HG03432 (cell line): ENCODE data around the gene GTF2IRD1.

ENCODE experiments used
- ATAC-seq: cut with Tn5 transposase; IDR thresholded peaks from one replicate; pipeline ENCODE4 v1.9.1; 2021; ENCODE audit warnings: mild to moderate bottlenecking, moderate library complexity; ENCODE audit not compliant: unreplicated experiment

Gene GTF2IRD1

DNA sequence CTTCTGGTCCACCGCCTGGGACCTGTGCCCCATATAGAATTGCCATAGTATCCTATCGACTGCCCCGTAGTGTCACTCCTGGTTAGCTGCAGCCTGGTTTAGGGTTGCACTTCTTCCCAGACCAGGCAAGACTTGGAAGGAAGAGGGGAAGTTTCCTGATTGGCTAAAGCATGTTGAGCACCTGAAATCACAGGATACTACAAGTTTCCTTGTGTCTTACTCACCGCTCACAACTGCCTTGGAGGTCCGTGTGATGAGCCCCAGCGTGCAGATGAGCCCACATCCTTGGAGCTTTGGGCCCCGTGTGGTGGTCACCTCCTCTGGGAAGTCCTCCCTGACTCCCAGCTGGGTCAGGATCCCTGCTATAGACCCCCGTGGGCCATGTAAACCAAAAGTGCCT is 129.9 kb downstream of the GTF2IRD1 start:
- ATAC-seq: no peak

DNA sequence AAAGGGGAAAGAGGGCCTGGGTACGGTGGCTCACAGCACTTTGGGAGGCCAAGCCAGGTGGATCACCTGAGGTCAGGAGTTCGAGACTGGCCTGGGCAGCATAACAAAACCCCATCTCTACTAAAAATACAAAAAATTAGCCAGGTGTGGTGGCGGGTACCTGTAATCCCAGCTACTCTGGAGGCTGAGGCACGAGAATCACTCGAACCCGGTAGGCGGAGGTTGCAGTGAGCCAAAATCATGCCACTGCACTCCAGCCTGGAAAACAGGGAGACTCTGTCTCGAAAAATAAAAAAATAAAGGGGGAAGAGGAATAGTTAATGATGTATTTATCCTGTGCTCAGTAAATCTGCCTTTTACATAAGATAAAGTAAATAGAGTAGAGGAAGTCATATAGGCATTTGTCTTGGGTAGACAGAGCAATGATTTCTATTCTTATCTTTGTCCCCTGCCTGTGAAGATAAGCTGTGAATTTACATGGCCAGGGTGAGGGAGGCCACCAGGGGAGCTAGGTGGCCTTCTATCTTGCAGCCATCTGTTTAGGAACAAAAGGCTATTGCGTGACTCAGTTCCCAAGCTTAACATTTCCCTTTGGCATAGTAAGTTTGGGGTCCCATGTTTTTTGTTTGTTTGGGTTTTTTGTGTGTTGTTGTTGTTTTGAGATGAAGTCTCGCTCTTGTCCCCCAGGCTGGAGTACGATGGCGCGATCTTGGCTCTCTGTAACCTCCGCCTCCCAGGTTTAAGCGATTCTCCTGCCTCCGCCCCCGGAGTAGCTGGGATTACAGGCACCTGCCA is 130.7 kb downstream of the GTF2IRD1 start:
- ATAC-seq: no peak

DNA sequence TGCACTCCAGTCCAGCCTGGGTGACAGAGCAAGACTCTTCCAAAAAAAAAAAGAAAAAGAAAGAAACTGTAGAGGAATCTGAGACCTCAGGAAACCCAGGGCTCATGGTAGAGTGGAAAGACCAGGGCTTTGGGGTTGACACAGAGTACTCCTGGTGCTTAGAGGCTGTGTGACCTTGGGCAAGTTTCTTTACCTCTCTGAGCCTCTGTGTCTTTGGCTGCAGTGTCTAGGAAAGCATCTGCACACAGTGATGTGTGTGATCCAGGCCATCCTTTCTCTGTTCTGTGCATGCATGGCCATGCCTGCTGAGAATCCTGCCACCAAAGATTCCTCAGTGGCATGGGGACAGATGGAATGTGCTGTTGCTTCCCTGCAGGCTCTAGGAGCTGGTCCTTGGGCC is 132.1 kb downstream of the GTF2IRD1 start:
- no peak for ATAC-seq

DNA sequence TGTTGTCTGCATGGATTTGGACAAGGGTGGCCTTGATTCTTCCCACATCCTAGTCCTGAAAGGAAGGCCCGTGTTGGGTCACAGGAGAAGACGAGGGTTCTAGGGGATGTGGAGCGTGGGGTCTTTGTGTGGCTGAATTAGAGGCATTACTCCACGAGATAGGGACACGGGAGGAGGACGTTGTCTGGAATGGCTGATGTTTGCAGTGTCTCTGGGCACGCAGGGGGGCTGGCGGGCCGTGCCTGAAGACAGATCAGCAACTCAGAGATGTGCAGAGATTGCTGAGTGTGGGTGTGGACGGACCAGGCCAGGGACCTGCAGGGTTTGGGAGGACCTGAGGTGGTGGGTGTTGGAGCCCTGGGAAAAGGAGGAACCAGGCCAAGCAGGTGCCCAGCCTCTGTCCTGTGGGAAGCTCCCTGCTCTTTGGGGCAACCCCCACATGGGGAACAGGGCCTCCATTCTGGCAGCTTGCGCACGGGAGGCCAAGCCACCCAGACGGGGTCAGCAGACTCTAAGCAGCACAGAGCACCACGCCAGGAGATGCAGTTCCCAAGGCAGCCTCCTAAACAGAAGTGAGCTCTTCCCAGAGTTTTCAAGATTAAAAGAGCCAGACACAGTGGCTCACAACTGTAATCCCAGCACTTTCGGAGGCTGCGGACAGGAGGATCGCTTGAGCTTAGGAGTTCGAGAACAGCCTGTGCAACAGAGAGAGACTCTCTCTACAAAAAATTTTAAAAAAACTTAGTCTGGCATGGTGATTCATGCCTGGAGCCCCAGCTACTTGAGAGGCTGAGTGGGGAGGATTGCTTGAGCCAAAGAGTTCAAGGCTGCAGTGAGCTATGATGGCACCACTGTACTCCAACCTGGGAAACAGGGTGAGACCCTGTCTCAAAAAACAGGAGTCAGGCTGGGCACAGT is 132.8 kb downstream of the GTF2IRD1 start:
- ATAC-seq: no peak

DNA sequence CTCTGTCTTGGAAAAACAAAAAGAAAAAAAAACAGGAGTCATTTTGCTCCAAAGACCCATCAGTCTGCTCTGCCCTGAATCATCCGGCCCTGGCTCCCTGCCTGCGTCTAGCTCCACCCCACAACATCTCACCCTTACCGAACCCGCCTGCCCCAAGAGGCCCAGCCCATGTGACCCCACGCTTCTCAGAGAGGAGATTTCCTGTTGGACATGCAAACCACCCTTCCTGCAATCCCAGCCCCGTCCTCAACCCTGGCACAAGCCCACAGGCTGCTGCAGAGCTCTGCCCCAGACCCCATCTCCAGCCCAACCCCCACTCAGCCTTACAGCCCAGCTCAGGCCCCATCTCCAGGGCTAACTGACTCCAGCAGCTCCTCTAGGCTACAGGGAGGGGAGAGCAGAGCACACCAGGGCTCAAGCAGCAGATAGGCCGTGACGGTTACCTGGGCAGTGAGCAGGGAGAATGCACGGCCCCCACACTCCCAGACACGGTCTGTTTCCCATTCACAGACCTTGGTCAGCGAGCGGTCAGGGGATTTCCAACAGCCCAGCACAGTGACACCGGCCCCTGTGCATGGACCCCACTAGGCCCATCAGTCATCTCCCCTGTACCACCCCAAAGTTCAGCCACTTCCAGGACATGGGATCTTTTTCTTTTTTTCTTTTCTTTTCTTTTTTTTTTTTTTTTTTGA is 133.9 kb downstream of the GTF2IRD1 start:
- ATAC-seq: peak; percentile 88

DNA sequence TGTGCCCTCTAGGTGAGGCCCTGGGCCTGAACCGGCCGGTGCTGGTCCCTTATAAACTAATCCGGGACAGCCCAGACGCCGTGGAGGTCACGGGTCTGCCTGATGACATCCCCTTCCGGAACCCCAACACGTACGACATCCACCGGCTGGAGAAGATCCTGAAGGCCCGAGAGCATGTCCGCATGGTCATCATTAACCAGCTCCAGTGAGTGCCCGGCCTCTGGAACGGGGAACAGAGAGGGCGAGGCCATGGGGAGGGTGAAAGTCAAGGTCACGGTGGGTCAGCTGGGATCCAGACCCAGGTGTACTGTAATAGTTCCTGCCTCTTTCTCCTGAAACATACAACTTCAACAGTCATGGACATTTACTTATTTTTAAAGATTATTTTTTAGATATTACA is 137.1 kb downstream of the GTF2IRD1 start:
- ATAC-seq: no peak

DNA sequence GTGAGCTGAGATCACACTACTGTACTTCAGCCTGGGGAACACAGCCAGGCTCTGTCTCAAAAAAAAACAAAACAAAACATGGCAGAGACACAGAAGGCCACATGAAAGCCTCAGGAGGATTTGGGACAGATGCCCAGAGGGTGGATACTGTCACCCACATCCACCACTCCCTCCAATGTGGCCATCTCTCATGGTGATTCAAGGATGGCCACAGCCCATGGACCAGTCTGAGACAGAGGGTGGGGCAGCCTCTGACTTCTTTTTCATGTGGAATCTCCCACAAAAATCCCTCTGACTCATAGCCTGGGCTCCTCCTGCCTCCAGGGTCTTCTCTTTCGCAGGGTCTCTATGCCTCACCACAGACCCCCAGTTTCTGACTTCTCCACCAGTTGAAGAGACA is 144.9 kb downstream of the GTF2IRD1 start:
- no peak for ATAC-seq

DNA sequence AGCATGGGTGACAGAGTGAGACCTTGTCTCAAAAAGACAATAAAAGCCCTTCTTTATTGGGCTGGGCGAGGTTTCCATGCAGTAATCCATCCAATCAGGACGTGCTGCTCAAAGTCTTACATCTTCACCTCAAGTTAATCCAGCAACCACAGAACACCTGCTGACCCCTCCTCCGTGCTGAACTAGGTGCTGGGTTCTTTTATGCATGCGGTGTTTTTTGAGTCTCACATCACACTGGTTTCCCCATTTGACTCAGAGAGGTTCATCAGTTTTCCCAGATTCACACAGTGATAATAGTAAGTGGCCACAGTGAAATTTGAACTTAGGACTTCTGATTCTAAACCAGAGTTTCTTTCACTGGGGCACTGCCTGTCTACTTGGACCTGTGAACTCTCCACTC is 145.5 kb downstream of the GTF2IRD1 start:
- no peak for ATAC-seq

DNA sequence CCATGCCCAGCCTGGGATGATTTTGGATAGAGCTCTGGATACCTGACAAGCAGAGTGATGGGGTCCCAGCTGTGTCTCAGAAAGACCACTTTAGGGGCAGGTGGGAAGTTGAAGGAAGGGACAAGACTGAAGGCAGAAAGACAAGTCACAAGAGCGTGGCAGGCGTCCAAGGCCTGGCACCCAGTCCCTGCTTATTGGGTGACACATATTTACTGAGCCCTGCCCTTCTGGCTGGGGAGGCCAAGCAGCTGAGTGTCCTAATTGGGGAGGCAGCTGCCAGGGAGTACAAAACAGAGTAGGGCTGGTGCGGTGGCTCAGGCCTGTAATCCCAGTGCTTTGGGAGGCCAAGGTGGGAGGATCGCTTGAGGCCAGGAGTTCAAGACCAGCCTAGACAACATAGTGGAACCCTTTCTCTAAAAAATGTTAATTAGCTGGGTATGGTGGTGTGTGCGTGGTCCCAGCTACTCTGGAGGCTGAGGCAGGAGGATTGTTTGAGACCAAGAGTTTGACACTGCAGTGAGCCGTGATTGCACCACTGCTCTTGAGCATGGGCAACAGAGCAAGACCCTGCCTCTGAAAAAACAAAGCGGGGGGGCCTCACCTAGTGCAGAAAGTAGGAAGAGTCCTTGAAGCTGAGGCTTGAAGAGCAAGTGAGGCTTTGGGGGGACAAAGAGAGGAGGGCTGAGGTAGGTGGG is 150.8 kb downstream of the GTF2IRD1 start:
- ATAC-seq: no peak

DNA sequence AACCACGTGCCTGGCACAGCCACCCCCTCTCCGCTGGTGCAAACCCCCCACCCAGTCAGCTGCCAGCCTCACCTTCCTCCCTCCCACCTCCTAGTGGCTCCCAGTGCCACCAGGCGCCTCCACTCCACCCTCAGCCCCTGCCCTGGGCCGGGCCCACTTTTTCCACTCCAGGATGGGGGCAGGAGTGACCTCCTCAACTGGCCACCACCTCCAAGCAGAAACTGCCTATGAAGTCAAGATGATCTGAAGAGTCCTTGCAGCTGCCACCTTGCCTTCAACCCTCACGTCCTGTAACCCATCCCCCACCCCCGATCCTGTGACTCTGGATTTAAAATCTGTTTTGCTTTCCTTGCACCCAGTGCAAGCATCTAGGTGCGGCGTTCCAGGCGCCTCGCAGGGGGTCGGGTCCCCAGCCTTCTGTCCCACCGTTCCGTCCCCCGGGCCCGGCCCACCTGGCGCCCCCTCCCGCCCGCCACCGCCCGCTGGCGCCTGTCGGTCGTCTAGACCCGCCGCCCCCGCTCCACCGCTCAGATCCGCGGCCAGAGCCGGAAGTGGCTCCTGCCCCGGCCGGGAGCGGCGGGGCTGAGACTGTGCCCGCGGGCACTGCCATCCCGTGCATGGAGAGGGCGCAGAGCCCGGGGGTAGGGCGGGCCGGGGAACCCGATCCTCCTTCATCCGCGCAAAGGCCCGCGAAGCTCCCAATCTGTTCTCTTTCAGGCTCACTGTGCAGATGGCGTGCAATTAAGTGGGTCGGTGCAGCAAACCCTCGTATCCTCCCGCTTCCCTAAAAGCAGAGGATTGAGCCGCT is 152.6 kb downstream of the GTF2IRD1 start:
- no peak for ATAC-seq

DNA sequence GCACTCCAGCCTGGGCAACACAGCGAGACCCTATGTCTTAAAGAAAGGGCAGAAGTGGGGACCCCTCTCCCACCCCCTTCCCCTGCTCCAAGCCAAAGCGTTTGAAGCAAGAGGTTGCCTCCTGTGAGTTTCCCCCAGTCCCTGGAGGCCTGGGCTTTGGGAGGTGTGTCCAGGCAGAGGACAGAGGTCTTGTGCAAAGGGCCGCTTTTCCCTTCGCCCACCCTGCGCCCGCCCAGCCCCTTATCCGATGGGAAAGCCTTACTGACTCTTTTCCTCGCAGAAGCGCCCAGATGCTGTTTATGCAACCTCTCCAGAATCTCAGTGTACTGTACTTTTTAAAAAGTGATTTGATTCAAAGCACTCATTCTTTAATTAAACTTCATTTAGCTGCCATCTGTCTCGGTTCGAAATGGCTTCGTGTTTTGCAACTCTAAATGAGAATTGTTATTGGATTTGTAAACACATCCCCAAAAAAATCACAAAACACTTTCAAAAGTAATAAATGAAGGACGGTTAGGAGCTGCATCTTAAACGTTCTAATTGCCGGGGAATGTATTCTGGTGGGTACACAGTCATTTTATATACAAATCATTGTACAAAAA is 153.3 kb downstream of the GTF2IRD1 start:
- no peak for ATAC-seq

DNA sequence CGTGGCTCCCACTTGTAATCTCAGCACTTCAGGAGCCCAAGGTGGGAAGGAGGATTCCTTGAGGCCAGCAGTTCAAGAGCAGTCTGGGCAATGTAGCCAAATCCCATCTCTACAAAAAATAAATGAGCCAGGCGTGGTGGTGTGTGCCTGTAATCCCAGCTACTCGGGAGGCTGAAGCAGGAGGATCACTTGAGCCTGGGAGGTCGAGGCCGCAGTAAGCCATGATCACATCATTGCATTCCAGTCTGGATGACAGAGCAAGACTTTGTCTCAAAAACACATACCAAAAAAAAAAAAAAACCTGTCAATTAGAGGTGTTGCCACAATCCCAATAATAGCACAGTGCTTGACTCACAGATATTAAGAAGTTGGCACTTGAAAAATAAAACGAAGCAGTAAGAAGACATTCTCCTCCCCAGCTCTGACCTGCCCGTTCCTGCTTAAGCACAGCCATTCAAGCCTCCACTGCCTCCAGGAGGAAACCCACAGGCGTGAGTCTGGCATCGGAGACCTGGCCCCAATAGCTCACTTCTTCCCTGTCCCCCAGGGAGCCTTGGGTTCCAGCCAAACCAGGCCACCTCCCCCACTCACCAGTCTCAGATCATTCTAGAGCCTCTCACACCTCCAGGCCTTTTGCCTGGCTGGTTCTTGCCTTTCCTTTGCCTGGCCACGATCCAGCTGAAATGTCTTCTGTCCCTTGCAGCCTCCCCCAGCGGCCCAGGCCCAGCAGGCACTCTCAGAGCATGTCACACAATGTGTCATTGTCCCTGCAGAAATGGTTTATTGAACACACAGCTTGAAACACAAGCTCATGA is 158.5 kb downstream of the GTF2IRD1 start:
- ATAC-seq: no peak

DNA sequence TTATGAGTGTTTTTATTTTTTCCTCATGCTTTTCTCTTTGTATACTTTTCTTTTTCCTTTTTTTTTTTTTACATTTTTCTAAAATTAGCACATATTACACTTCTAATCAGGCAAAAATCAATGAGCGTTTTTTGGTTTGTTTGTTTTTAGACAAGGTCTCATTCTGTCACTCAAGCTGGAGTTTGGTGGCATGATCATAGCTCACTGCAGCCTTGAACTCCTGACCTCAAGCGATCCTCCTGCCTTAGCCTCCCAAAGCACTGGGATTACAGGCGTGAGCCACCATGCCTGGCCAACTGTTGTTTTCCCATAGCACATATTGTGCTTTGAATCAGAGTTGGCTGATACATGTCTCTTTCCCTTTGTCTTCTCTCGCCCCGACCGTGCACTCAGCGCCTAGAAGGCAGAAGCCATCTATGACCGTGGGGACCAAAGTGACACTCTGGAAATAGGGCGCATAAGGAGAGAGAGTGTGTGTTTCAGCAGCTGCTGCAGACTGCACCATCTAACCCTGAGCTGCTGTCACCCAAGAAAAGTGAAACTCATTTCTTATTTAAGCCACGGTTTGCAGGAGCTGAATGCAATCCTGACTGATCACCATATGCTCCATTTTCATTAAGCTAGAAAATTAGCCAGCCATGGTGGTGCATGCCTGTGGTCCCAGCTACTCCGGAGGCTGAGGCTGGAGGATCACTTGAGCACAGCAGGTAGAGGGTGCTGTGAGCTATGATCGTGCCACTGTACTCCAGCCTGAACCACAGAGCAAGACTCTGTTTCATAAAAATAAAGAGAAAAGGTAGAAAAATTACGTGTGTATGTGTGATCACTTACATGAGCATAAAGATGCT is 162.5 kb downstream of the GTF2IRD1 start:
- no peak for ATAC-seq

DNA sequence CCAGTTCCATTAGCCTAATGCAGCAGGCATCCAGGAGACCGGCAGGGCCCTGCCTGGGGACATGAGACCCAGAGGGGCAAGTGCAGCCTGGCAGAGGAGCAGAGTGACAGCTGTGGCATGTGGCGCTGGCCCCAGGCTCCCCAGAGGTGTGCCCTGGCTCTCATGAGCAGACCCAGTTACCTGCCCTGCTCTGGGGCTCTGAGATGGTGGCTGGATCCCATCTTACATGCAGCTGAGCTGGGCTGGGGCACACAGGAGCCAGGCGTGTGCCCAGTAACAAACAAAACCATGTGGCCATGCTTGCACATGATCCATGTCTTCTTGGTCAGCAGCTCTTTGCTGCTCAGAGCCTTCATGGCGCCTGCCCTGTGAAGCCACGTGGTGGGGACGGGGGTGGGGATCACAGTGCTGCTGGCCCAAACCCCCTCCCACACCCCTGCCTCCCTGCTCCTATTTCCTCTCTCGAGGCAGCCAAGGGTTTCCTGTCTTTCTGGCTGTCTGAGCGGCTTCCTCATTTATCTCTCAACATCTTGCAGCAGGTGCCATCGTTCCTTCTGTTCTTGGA is 163.6 kb downstream of the GTF2IRD1 start:
- ATAC-seq: no peak

DNA sequence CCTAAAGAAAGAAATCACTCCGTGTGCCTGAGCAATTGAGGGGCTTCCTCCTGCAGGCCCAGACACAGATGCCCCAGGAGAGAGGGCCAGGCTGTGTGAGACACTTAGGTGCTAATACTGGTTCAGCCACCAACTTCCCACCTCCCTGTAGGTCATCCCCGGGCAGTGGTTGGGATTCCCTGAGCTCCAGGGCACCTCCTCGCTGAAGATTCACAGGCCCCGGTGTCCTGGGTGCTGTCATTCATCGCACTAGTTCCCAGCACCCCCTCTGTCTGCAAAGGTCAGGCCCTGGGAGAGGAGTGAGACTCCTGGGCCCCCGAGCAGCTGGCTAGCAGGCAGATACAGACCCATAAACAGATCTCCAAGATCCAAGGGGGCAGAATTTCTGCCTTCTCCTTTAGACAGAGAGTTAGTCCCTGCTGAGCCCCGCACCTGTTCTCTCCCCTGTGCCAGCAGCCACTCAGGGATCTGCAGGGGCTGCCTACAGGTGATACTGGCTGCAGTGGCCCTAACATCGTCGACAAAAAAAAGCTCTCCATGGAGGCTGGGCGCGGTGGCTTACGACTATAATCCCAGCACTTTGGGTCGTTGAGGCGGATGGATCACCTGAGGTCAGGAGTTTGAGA is 165.6 kb downstream of the GTF2IRD1 start:
- no peak for ATAC-seq

DNA sequence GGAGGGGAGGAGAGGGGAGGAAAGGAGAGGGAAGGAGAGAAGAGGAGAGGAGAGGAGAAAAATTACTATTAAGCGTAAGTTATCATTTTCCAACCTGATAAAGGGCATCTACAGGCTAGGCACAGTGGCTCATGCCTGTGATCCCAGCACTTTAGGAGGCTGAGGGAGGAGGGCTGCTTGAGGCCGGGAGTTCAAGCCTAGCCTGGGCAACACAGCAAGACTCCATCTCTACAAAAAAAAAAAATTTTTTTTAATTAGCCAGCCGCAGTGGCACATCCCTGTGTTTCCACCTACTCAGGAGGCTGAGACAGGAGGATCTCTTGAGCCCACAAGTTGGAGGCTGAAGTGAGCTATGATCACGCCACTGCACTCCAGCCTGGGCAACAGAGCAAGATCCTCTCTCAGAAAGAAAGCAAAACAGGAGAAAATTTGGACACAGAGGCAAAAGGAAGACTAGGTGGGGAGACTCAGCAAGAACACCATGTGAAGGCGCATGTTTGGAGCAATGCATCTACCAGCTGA is 168.6 kb downstream of the GTF2IRD1 start:
- no peak for ATAC-seq

DNA sequence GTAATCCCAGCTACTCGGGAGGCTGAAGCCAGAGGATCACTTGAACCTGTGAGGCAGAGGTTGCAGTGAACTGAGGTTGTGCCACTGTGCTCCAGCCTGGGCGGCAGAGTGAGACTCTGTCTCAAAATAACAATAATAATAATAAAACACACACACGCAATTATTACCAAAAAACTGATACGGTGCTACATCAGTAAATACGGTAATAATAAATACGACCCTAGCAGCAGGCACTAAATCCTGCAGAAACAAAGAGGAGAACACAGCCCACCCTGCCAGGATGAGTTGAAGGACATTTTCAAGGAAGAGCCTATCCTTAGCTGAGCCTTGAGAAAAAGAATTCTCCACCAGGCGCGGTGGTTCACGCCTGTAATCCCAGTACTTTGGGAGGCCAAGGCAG is 169.4 kb downstream of the GTF2IRD1 start:
- ATAC-seq: no peak
